NCI-H510A (cell line): ENCODE data around the gene BRICD5.
"Not testable (repeated sequence)": the region's sequence is repeated elsewhere in the genome, so short reads cannot be mapped to it uniquely, and the experiment has no call there.

ENCODE experiments used
- DNase-seq: peaks from one replicate; lab custom pipeline; 2025; lab: John Stamatoyannopoulos, UW

BRICD5 gene

GRCh38 chr16:2210386-2211365, at the start of gene BRICD5:
Gene BRICD5 (minus strand): TSS chr16:2210863. CDS start chr16:2210833, 30 bp downstream.
- no peak for DNase-seq

GRCh38 chr16:2260250-2260649, 49.6 kb upstream of the BRICD5 start:
- DNase-seq = no peak

- DNase-seq = not testable (repeated sequence)
These were observed 47.9 kb upstream of the BRICD5 start for GRCh38 chr16:2258530-2258929.

- DNase-seq = no peak
These were observed 47.1 kb upstream of the BRICD5 start for GRCh38 chr16:2257726-2258125.

- DNase-seq = no peak
These were observed 46.0 kb upstream of the BRICD5 start for GRCh38 chr16:2256531-2257140.

- no peak for DNase-seq
These were observed 42.6 kb upstream of the BRICD5 start for GRCh38 chr16:2253293-2253692.

GRCh38 chr16:2252806-2253148, 42.1 kb upstream of the BRICD5 start:
- no peak for DNase-seq

- peak; percentile 79 for DNase-seq
These were observed 40.8 kb upstream of the BRICD5 start, which contains the start of gene ECI1 for GRCh38 chr16:2251296-2252111. Gene ECI1 (minus strand): TSS chr16:2251587. CDS start chr16:2251566, 21 bp downstream.

- no peak for DNase-seq
These were observed 40.1 kb upstream of the BRICD5 start for GRCh38 chr16:2250652-2251295.

GRCh38 chr16:2246301-2246885, 35.7 kb upstream of the BRICD5 start:
- DNase-seq = no peak

- no peak for DNase-seq
These were observed 34.5 kb upstream of the BRICD5 start for GRCh38 chr16:2244926-2245795.

- no peak for DNase-seq
These were observed 33.6 kb upstream of the BRICD5 start for GRCh38 chr16:2244301-2244700.

- no peak for DNase-seq
These were observed 33.1 kb upstream of the BRICD5 start for GRCh38 chr16:2243781-2244180.

GRCh38 chr16:2243031-2243528, 32.4 kb upstream of the BRICD5 start:
- no peak for DNase-seq

- DNase-seq = no peak
These were observed 31.9 kb upstream of the BRICD5 start for GRCh38 chr16:2242598-2242997.

- not testable (repeated sequence) for DNase-seq
These were observed 29.7 kb upstream of the BRICD5 start for GRCh38 chr16:2240331-2240730.

GRCh38 chr16:2238838-2239675, 28.4 kb upstream of the BRICD5 start:
- no peak for DNase-seq

GRCh38 chr16:2238150-2238837, 27.6 kb upstream of the BRICD5 start:
- DNase-seq = no peak
